Prostate gland (tissue), 2 donors: Measurements from ENCODE around the gene ZNF532. TPM values are rescaled to one million over a fixed set of nuclear protein-coding genes. Genes with fewer than 3 reads are reported as not detected.

Source experiments
- DNase-seq: peaks from one replicate; pipeline ENCODE4 v3.0.0-alpha.2; 2019; ENCODE audit warnings: low spot score
- H3K27ac ChIP-seq, 2 donors: fragments of 200-600 bp; sonication (generic); 2 replicates each; pipeline ENCODE4 v1.5.1; 2017 to 2019
- H3K27me3 ChIP-seq: fragments of 200-600 bp; sonication (generic); replicated peaks from 2 replicates; pipeline ENCODE4 v1.5.1; 2019; ENCODE audit not compliant: insufficient read depth
- H3K36me3 ChIP-seq, 2 donors: fragments of 200-600 bp; sonication (generic); 1 replicate in 1 of 2; 2 replicates in 1 of 2; pipeline versions ENCODE4 v1.5.1 to v1.8.1; 2017 to 2019
- H3K4me1 ChIP-seq: fragments of 200-600 bp; sonication (generic); replicated peaks from 2 replicates; pipeline ENCODE4 v1.5.1; 2019
- H3K4me3 ChIP-seq, 2 donors: fragments of 200-600 bp; sonication (generic); 2 replicates each; pipeline ENCODE4 v1.5.1; 2017 to 2019
- H3K9me3 ChIP-seq: fragments of 200-600 bp; sonication (generic); 2 replicates; pipeline ENCODE4 v1.5.1; 2017
- CTCF ChIP-seq, 4 experiments: fragments of 200-600 bp in 2 of 4; fragments of 450-650 bp in 2 of 4; sonication (generic) in 2 of 4; IDR thresholded peaks; 1 replicate in 3 of 4; 2 replicates in 1 of 4; pipeline ENCODE4 v1.5.1; 2016 to 2019; ENCODE audit warnings: antibody characterized with exemption in 4 of 4, mild to moderate bottlenecking in 2 of 4, moderate library complexity in 2 of 4
- POLR2A ChIP-seq: fragments of 450-650 bp; IDR thresholded peaks from one replicate; pipeline ENCODE4 v1.6.1; 2016; ENCODE audit warnings: antibody characterized with exemption, mild to moderate bottlenecking
- POLR2AphosphoS5 ChIP-seq: sonication (generic); formaldehyde crosslinking; IDR thresholded peaks from one replicate; pipeline ENCODE4 v1.6.1; 2017; ENCODE audit warnings: antibody characterized with exemption
- WGBS: methylation state at CpG from one replicate; pipeline ENCODE4 v1.1.5; 2018; 5-methylcytosine and 5-hydroxymethylcytosine counted together
- intact Hi-C: fragments of 100-400 bp; cut with DNase I; formaldehyde crosslinking; loops from one replicate; pipeline ENCODE4 v1.14.2; 2022
- total RNA-seq, 2 donors: library from RNA; depleted of rRNA; stranded (reverse); fragments of >200 nt; gene quantifications; one replicate each; pipeline ENCODE4 v1.1.0, GENCODE V29; 2016

The ZNF532 gene
- total RNA-seq, 2 donors from 2014 or later: 231 to 299 TPM

GRCh38 chr18:58856881-58857280 lies 7.8 kb upstream of the ZNF532 start:
- intact Hi-C loops: no loop called here
- H3K4me3 ChIP-seq: no peak overlapping the region
- no peak overlapping the region for H3K27ac ChIP-seq
- no peaks in the 10 kb centered on the region for H3K9me3 ChIP-seq
- WGBS: 84% methylated on average over 9 of the region's 9 CpGs
- no peak for DNase-seq
- no peaks in the 10 kb centered on the region for H3K27me3 ChIP-seq
- no peak for TF ChIP-seq POLR2AphosphoS5
- TF ChIP-seq POLR2A: no peak
- TF ChIP-seq CTCF (IDR thresholded peaks at IDR 0.05): no peak
- no peaks in the 10 kb centered on the region for H3K4me1 ChIP-seq
- no peaks in the 10 kb centered on the region for H3K36me3 ChIP-seq

GRCh38 chr18:58858591-58859468 lies 5.8 kb upstream of the ZNF532 start:
- DNase-seq: no peak
- 71% methylated on average over 11 of the region's 11 CpGs for WGBS
- TF ChIP-seq POLR2A: no peak
- no peak for TF ChIP-seq CTCF (IDR thresholded peaks at IDR 0.05)
- peak; percentile 63 for TF ChIP-seq POLR2AphosphoS5

GRCh38 chr18:58859907-58860306 lies 4.8 kb upstream of the ZNF532 start:
- DNase-seq: no peak
- no peaks in the 10 kb centered on the region for H3K9me3 ChIP-seq
- no peaks in the 10 kb centered on the region for H3K36me3 ChIP-seq
- H3K4me1 ChIP-seq: peaks cover 3% of the 10 kb centered on the region
- no peak for TF ChIP-seq CTCF (IDR thresholded peaks at IDR 0.05)
- TF ChIP-seq POLR2AphosphoS5: no peak
- TF ChIP-seq POLR2A: no peak
- no peak overlapping the region for H3K4me3 ChIP-seq
- intact Hi-C loops: loop anchor here (5.0 kb wide), 2 partner anchors 52 to 78 kb away; no protein-coding TSS in a partner anchor
- H3K27me3 ChIP-seq: no peaks in the 10 kb centered on the region
- peak overlapping the region; percentile 98 to 100 for H3K27ac ChIP-seq
- 60% methylated on average over 5 of the region's 5 CpGs for WGBS

More at GRCh38 chr18:58858591-58859468, 5.8 kb upstream of the ZNF532 start:
- no peak overlapping the region for H3K4me3 ChIP-seq
- peak overlapping the region; percentile 98 to 100 for H3K27ac ChIP-seq
- no peaks in the 10 kb centered on the region for H3K4me1 ChIP-seq
- H3K27me3 ChIP-seq: no peaks in the 10 kb centered on the region
- intact Hi-C loops: no loop called here
- H3K9me3 ChIP-seq: no peaks in the 10 kb centered on the region
- H3K36me3 ChIP-seq: no peaks in the 10 kb centered on the region

- Histone ChIP-seq H3K27ac (peak overlapping the region; percentile 98 to 100), H3K4me3 (no peak overlapping the region), H3K36me3 (no peaks in the 10 kb centered on the region), H3K9me3 (no peaks in the 10 kb centered on the region), H3K27me3 (no peaks in the 10 kb centered on the region), H3K4me1 (peaks cover 4% of the 10 kb centered on the region)
- TF ChIP-seq POLR2AphosphoS5 (peak; percentile 54), POLR2A (no peak)
- intact Hi-C loops: loop anchor here (5.0 kb wide), 2 partner anchors 52 to 78 kb away; no protein-coding TSS in a partner anchor
- DNase-seq: no peak
- 13% methylated on average over 7 of the region's 7 CpGs for WGBS
Observed at GRCh38 chr18:58860747-58861231, 3.9 kb upstream of the ZNF532 start.

GRCh38 chr18:58861353-58861752 lies 3.3 kb upstream of the ZNF532 start:
- H3K27ac ChIP-seq: peak overlapping the region; percentile 98 to 100
- no peaks in the 10 kb centered on the region for H3K9me3 ChIP-seq
- WGBS: 59% methylated on average over 3 of the region's 3 CpGs
- peaks cover 10% of the 10 kb centered on the region for H3K4me1 ChIP-seq
- no peak overlapping the region for H3K4me3 ChIP-seq
- intact Hi-C loops: loop anchor here (5.0 kb wide), 2 partner anchors 51 to 79 kb away; no protein-coding TSS in a partner anchor
- H3K27me3 ChIP-seq: no peaks in the 10 kb centered on the region
- DNase-seq: no peak
- H3K36me3 ChIP-seq: no peaks in the 10 kb centered on the region
- no peak for TF ChIP-seq POLR2A
- TF ChIP-seq CTCF (IDR thresholded peaks at IDR 0.05): no peak
- TF ChIP-seq POLR2AphosphoS5: no peak
